ENCODE results near the gene SGSM2. TPM values are rescaled to one million over a fixed set of nuclear protein-coding genes. Genes with fewer than 3 reads are reported as not detected.

Gene SGSM2
- total and polyA plus RNA-seq, 2 donors (not counting 1 experiment from before 2014, with no cell fraction given), result 139 to 181 TPM

DNA sequence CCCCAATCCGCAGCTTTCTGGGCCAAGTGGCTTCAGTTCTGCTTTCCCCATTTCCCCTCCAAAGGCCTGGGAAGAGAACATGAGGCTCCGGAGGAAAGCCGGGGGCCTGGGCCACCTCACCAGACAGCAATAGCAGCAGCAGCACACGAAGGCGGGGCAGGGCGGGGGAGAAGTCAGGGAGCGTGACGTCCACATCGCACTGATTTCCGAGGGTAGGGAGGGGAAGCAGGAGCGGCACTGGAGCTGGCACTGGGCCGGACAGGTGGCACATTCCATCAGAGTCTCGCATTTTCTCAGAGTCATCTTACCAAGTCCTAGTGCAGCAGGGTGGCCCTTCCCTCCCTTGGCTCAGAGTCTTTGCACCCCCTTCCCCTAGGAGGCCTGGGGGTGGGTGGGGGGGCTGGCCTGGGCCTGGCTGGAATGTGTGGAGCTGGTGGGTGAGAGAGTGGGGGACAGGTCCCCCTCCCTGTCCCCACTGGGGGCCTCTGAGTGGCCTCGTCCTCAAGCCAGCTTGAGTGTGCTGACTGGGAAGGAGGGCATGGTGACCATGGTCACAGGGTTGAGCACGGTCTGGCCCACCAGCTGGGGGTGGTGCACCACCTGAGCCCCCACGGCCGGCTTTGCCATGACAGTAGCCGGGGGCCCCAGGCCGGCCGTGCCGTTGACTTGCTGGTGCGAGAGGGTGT, 49.2 kb downstream of the SGSM2 start:
- H3K27me3 Mint-ChIP-seq, result no peaks in the 10 kb centered on the region
- Histone ChIP-seq H4K20me1 (ENCODE audit: control insufficient read depth, insufficient read depth, low read length, poor library complexity, severe bottlenecking) (peaks cover 61% of the 10 kb centered on the region), H3K9me3 (ENCODE audit: control extremely low read depth in 1 of 3, control insufficient read depth in 2 of 3, insufficient read depth in 1 of 3, low read length in 2 of 3) (no peaks in the 10 kb centered on the region), H3K9ac (ENCODE audit: low read length) (no peak overlapping the region), H3K27ac (ENCODE audit: low read length in 2 of 2) (no peak overlapping the region), H3K27me3 (replicated peaks in 1 of 4; ENCODE audit: control extremely low read depth in 1 of 4, control insufficient read depth in 3 of 4, insufficient read depth in 4 of 4, low read length in 3 of 4) (no peaks in the 10 kb centered on the region), H3K36me3 (replicated peaks in 1 of 2; ENCODE audit: control extremely low read depth in 1 of 2, control insufficient read depth in 1 of 2, extremely low read depth in 1 of 2, insufficient read depth in 2 of 2, low read length in 1 of 2) (peaks cover 0 to 28% of the 10 kb centered on the region in 2 experiments), H3K4me3 (ENCODE audit: control extremely low read depth in 1 of 5, extremely low read depth in 1 of 5, insufficient read depth in 1 of 5, low read depth in 2 of 5, low read length in 4 of 5) (no peak overlapping the region), H2AFZ (ENCODE audit: insufficient read depth, low read depth, low read length, poor library complexity, severe bottlenecking) (no peak overlapping the region), H3K4me1 (ENCODE audit: control insufficient read depth in 2 of 2, insufficient read depth in 2 of 2, low read length in 2 of 2) (peaks cover 14 to 21% of the 10 kb centered on the region in 2 donors), H3K4me2 (replicated peaks; ENCODE audit: low read depth, low read length, poor library complexity, severe bottlenecking) (no peak overlapping the region), H3K79me2 (ENCODE audit: control insufficient read depth, insufficient read depth, low read length) (peaks cover 86% of the 10 kb centered on the region)
- ChIA-PET CTCF (interaction anchor here (14.1 kb wide), 1 partner anchor 28 kb away, joined by 650 read pairs; no protein-coding TSS in a partner anchor), POLR2A (no interaction called here)
- H3K4me1 Mint-ChIP-seq, result peaks cover 18% of the 10 kb centered on the region
- H3K27ac Mint-ChIP-seq, result no peak overlapping the region
- H3K4me3 Mint-ChIP-seq, result no peak overlapping the region
- ATAC-seq (ENCODE audit: low read depth) (no peak), DNase-seq (no peak)
- WGBS (ENCODE audit: insufficient coverage), result 98% methylated on average over 11 of the region's 22 CpGs
- TF ChIP-seq CTCF (IDR thresholded peaks at IDR 0.05), result no peak
- no peaks in the 10 kb centered on the region for H3K9me3 Mint-ChIP-seq (ENCODE audit: insufficient read depth)
- intact Hi-C loops (cut with micrococcal nuclease), result no loop called here

- TF ChIP-seq CTCF (IDR thresholded peaks at IDR 0.05) (no peak), EZH2 (IDR thresholded peaks at IDR 0.05; ENCODE audit: borderline replicate concordance, insufficient read depth, low read depth, low read length, poor library complexity, severe bottlenecking) (no peak)
- H3K27ac ChIP-seq (ENCODE audit: low read length in 2 of 2), result no peak overlapping the region
- Mint-ChIP-seq H3K27ac (peak overlapping the region; percentile 20), H3K27me3 (no peaks in the 10 kb centered on the region), H3K9me3 (ENCODE audit: insufficient read depth) (no peaks in the 10 kb centered on the region), H3K4me1 (peaks cover 26% of the 10 kb centered on the region), H3K4me3 (no peak overlapping the region)
- H3K4me1 ChIP-seq (ENCODE audit: control insufficient read depth in 2 of 2, insufficient read depth in 2 of 2, low read length in 2 of 2), result peaks cover 19 to 27% of the 10 kb centered on the region in 2 donors
- H3K4me2 ChIP-seq (replicated peaks; ENCODE audit: low read depth, low read length, poor library complexity, severe bottlenecking), result no peak overlapping the region
- H4K20me1 ChIP-seq (ENCODE audit: control insufficient read depth, insufficient read depth, low read length, poor library complexity, severe bottlenecking), result peaks cover 62% of the 10 kb centered on the region
- ChIA-PET CTCF (interaction anchor here (14.1 kb wide), 1 partner anchor 27 kb away, joined by 650 read pairs; no protein-coding TSS in a partner anchor), POLR2A (no interaction called here)
- H2AFZ ChIP-seq (ENCODE audit: insufficient read depth, low read depth, low read length, poor library complexity, severe bottlenecking), result no peak overlapping the region
- intact Hi-C loops (cut with micrococcal nuclease), result no loop called here
- peaks cover 0 to 27% of the 10 kb centered on the region in 2 experiments for H3K36me3 ChIP-seq (replicated peaks in 1 of 2; ENCODE audit: control extremely low read depth in 1 of 2, control insufficient read depth in 1 of 2, extremely low read depth in 1 of 2, insufficient read depth in 2 of 2, low read length in 1 of 2)
- 95% methylated on average over 40 of the region's 41 CpGs for WGBS (ENCODE audit: insufficient coverage)
- H3K9ac ChIP-seq (ENCODE audit: low read length), result no peak overlapping the region
- H3K9me3 ChIP-seq (ENCODE audit: control extremely low read depth in 1 of 3, control insufficient read depth in 2 of 3, insufficient read depth in 1 of 3, low read length in 2 of 3), result no peaks in the 10 kb centered on the region
- H3K79me2 ChIP-seq (ENCODE audit: control insufficient read depth, insufficient read depth, low read length), result peaks cover 89% of the 10 kb centered on the region
- no peaks in the 10 kb centered on the region for H3K27me3 ChIP-seq (replicated peaks in 1 of 4; ENCODE audit: control extremely low read depth in 1 of 4, control insufficient read depth in 3 of 4, insufficient read depth in 4 of 4, low read length in 3 of 4)
- H3K4me3 ChIP-seq (ENCODE audit: control extremely low read depth in 1 of 5, extremely low read depth in 1 of 5, insufficient read depth in 1 of 5, low read depth in 2 of 5, low read length in 4 of 5), result no peak overlapping the region
- DNase-seq (no peak), ATAC-seq (ENCODE audit: low read depth) (no peak)
These were observed 50.1 kb downstream of the SGSM2 start for GRCh38 chr17:2387086-2388019.
